HCT116 (cell line): ENCODE measurements around the gene HDLBP. TPM values are rescaled to one million over a fixed set of nuclear protein-coding genes. Genes with fewer than 3 reads are reported as not detected.

Experiments used
- ATAC-seq: fragments of 200-7000 bp; cut with Tn5 transposase; 2 replicates; pipeline ENCODE4 v1.9.1; 2020; ENCODE audit warnings: mild to moderate bottlenecking, moderate library complexity
- BruUV-seq: library from RNA; stranded (reverse); fragments of 400-500 nt; replicated peaks from 2 replicates; lab custom pipeline; 2021; lab: Mats Ljungman, UMichigan
- CTCF ChIA-PET: fragments of 300-600 bp; sonication (Branson Sonifier 250); formaldehyde crosslinking; loops from one replicate; lab custom pipeline; 2021; ENCODE audit warnings: antibody characterized with exemption; lab: Charles Lee
- POLR2A ChIA-PET: fragments of 300-600, 350-600 bp; sonication (Branson Sonifier 250); formaldehyde crosslinking; loops from one replicate; lab custom pipeline; 2021; ENCODE audit warnings: antibody characterized with exemption; lab: Charles Lee
- RAD21 ChIA-PET, 2 experiments: fragments of 300-600 bp; sonication (Branson Sonifier 250); formaldehyde crosslinking; loops; one replicate each; lab custom pipeline; 2023; ENCODE audit warnings: low total read pairs in 2 of 2; ENCODE audit not compliant: uncharacterized antibody in 2 of 2, unreplicated experiment in 2 of 2, low non-redundant PET in 1 of 2; lab: Charles Lee
- DNase-seq: peaks from one replicate; pipeline ENCODE4 v3.0.0-alpha.2; 2010; ENCODE audit warnings: low read depth, low spot score
- H2AFZ ChIP-seq: fragments of 200-600 bp; shearing (Covaris generic), sonication (generic); 2 replicates; pipeline ENCODE4 v1.6.1; 2017; ENCODE audit warnings: low read depth, mixed run types, mixed read lengths, antibody characterized with exemption, low read length; ENCODE audit not compliant: poor library complexity, severe bottlenecking
- H3K27ac ChIP-seq: 2 replicates; pipeline ENCODE4 v1.5.1; 2012; ENCODE audit warnings: low read depth, low read length
- H3K27me3 ChIP-seq: fragments of 200-600 bp; sonication (generic); 2 replicates; pipeline ENCODE4 v1.6.1; 2016; ENCODE audit warnings: mixed run types, low read length, mixed read lengths; ENCODE audit not compliant: insufficient read depth
- H3K36me3 ChIP-seq, 2 experiments: fragments of 200-500 bp in 1 of 2; fragments of 200-600 bp in 1 of 2; sonication (Bioruptor generic) in 1 of 2; sonication (generic) in 1 of 2; 2 replicates each; pipeline versions ENCODE4 v1.5.1 to v1.6.1; 2014 to 2016; ENCODE audit warnings: low read length in 2 of 2, inconsistent platforms in 1 of 2, mixed read lengths in 1 of 2, mixed run types in 1 of 2; ENCODE audit not compliant: insufficient read depth in 2 of 2, control insufficient read depth in 1 of 2
- H3K4me1 ChIP-seq, 2 experiments: fragments of 200-600 bp in 1 of 2; sonication (generic) in 1 of 2; 2 replicates each; pipeline versions ENCODE4 v1.5.1 to v1.6.1; 2012 to 2017; ENCODE audit warnings: low read length in 2 of 2, inconsistent platforms in 1 of 2, mild to moderate bottlenecking in 1 of 2, mixed read lengths in 1 of 2, mixed run types in 1 of 2, moderate library complexity in 1 of 2; ENCODE audit not compliant: insufficient read depth in 2 of 2, control insufficient read depth in 1 of 2
- H3K4me2 ChIP-seq: fragments of 200-600 bp; sonication (generic); 2 replicates; pipeline ENCODE4 v1.6.1; 2017; ENCODE audit warnings: mixed run types, low read length, mixed read lengths
- H3K4me3 ChIP-seq, 2 experiments: fragments of 200-600 bp in 1 of 2; sonication (generic) in 1 of 2; replicated peaks in 1 of 2; 2 replicates each; pipeline ENCODE4 v1.5.1; 2011 to 2016; ENCODE audit warnings: low read length in 2 of 2, control low read depth in 1 of 2, low read depth in 1 of 2, mild to moderate bottlenecking in 1 of 2, mixed read lengths in 1 of 2, mixed run types in 1 of 2
- H3K79me2 ChIP-seq: fragments of 200-600 bp; sonication (generic); 2 replicates; pipeline ENCODE4 v1.6.1; 2017; ENCODE audit warnings: mild to moderate bottlenecking, mixed run types, low read length, moderate library complexity, mixed read lengths; ENCODE audit not compliant: insufficient read depth
- H3K9ac ChIP-seq: fragments of 200-600 bp; sonication (generic); 2 replicates; pipeline ENCODE4 v1.6.1; 2016; ENCODE audit warnings: low read length, mixed read lengths
- H3K9me2 ChIP-seq: fragments of 200-600 bp; sonication (generic), shearing (Covaris generic); 2 replicates; pipeline ENCODE4 v1.6.1; 2017; ENCODE audit warnings: mixed run types, mild to moderate bottlenecking, moderate library complexity; ENCODE audit not compliant: insufficient read depth
- H3K9me3 ChIP-seq, 2 experiments: fragments of 200-500 bp in 1 of 2; fragments of 200-600 bp in 1 of 2; sonication (Bioruptor generic) in 1 of 2; sonication (generic) in 1 of 2; 2 replicates each; pipeline ENCODE4 v1.6.1; 2014 to 2017; ENCODE audit warnings: low read length in 2 of 2, mixed read lengths in 2 of 2, inconsistent platforms in 1 of 2, low read depth in 1 of 2, mild to moderate bottlenecking in 1 of 2, mixed run types in 1 of 2, moderate library complexity in 1 of 2; ENCODE audit not compliant: control insufficient read depth in 1 of 2, insufficient read depth in 1 of 2
- H4K20me1 ChIP-seq: fragments of 200-600 bp; sonication (generic), shearing (Covaris generic); 2 replicates; pipeline ENCODE4 v1.6.1; 2017; ENCODE audit warnings: mixed run types, mild to moderate bottlenecking, moderate library complexity; ENCODE audit not compliant: insufficient read depth
- CEBPB ChIP-seq: IDR thresholded peaks from 2 replicates; pipeline ENCODE4 v1.6.1; 2012; ENCODE audit warnings: low read depth
- EGR1 ChIP-seq: IDR thresholded peaks from 2 replicates; pipeline ENCODE4 v1.6.1; 2012; ENCODE audit warnings: low read depth
- RAD21 ChIP-seq: IDR thresholded peaks from 2 replicates; pipeline ENCODE4 v1.6.1; 2012; ENCODE audit warnings: low read depth, mild to moderate bottlenecking
- SIN3A ChIP-seq: IDR thresholded peaks from 2 replicates; pipeline ENCODE4 v1.6.1; 2012; ENCODE audit warnings: low read depth
- SP1 ChIP-seq: IDR thresholded peaks from 2 replicates; pipeline ENCODE4 v1.6.1; 2012; ENCODE audit warnings: low read depth
- SRF ChIP-seq: IDR thresholded peaks from 2 replicates; pipeline ENCODE4 v1.6.1; 2012; ENCODE audit warnings: low read depth
- TCF7L2 ChIP-seq: IDR thresholded peaks from 2 replicates; pipeline ENCODE4 v1.7.0; 2011; ENCODE audit warnings: borderline replicate concordance, inconsistent platforms; ENCODE audit not compliant: insufficient read depth, insufficient read length; ENCODE audit errors: extremely low read depth
- YY1 ChIP-seq: IDR thresholded peaks from 2 replicates; pipeline ENCODE4 v1.6.1; 2011; ENCODE audit warnings: low read length, low read depth, moderate library complexity, mild to moderate bottlenecking; ENCODE audit not compliant: insufficient replicate concordance; ENCODE audit errors: extremely low read depth
- ZNF274 ChIP-seq: fragments of 200-500 bp; sonication (Bioruptor generic); IDR thresholded peaks from 2 replicates; pipeline ENCODE4 v1.6.1; 2014; ENCODE audit warnings: mild to moderate bottlenecking, low read depth, low read length, inconsistent platforms
- intact Hi-C: fragments of 100-400 bp; cut with micrococcal nuclease; formaldehyde crosslinking; loops from 2 replicates; pipeline ENCODE4 v1.10.0; 2022
- total RNA-seq: library from RNA; stranded (reverse); gene quantifications from one replicate; pipeline ENCODE4 v1.2.1, GENCODE V29; 2021; ENCODE audit not compliant: unreplicated experiment
- TF ChIP-seq, protein P1 (sequence below), 3 experiments: fragments of 200-600 bp in 1 of 3; sonication (generic) in 1 of 3; IDR thresholded peaks in 2 of 3; conservative IDR thresholded peaks in 1 of 3; 2 replicates each; pipeline ENCODE4 v1.5.1; 2012 to 2017; ENCODE audit warnings: low read depth in 2 of 3, low read length in 2 of 3, antibody characterized with exemption in 1 of 3, borderline replicate concordance in 1 of 3, control low read depth in 1 of 3, mild to moderate bottlenecking in 1 of 3, mixed read lengths in 1 of 3, mixed run types in 1 of 3, moderate library complexity in 1 of 3; ENCODE audit not compliant: insufficient read depth in 1 of 3
- TF ChIP-seq, protein P2 (sequence below): IDR thresholded peaks from 2 replicates; pipeline ENCODE4 v1.6.1; 2012

The HDLBP gene
- total RNA-seq, 1 experiment from 2014 or later, result 462 TPM

DNA sequence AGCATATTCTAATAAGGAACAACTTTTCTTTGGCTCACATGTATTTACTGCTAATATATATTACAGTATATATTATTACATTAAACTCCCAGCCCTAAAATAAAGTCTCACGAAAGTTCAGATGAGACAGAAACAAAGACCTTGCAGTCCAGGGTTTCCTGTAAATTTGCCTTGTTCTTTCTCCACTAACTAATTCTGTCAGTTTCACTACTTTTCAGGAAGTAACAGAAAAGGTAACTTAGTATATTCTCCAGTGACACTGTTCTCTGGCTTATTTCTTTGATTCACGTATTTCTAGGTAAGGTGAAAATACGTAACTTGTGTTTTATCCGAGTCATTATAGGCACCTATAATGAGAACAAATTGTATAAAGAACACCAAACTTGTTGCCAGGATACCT, 35.2 kb downstream of the HDLBP start:
- H4K20me1 ChIP-seq, result peaks cover 22% of the 10 kb centered on the region; the same call in 1 of the 2 replicates
- ATAC-seq, result no peak
- no peak overlapping the region for H3K27ac ChIP-seq
- intact Hi-C loops, result no loop called here
- TF ChIP-seq, protein P1, sequence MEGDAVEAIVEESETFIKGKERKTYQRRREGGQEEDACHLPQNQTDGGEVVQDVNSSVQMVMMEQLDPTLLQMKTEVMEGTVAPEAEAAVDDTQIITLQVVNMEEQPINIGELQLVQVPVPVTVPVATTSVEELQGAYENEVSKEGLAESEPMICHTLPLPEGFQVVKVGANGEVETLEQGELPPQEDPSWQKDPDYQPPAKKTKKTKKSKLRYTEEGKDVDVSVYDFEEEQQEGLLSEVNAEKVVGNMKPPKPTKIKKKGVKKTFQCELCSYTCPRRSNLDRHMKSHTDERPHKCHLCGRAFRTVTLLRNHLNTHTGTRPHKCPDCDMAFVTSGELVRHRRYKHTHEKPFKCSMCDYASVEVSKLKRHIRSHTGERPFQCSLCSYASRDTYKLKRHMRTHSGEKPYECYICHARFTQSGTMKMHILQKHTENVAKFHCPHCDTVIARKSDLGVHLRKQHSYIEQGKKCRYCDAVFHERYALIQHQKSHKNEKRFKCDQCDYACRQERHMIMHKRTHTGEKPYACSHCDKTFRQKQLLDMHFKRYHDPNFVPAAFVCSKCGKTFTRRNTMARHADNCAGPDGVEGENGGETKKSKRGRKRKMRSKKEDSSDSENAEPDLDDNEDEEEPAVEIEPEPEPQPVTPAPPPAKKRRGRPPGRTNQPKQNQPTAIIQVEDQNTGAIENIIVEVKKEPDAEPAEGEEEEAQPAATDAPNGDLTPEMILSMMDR (IDR thresholded peaks at IDR 0.05 in 2 of 3, conservative IDR thresholded peaks at IDR 0.05 in 1 of 3; ENCODE audit: borderline replicate concordance in 1 of 3, insufficient read depth in 1 of 3, low read depth in 2 of 3, low read length in 2 of 3), result no peak
- TF ChIP-seq EGR1, result no peak
- H3K36me3 ChIP-seq, result 0 out of 4 replicates have a peak, but pooled peaks cover 0 to 8% of the 10 kb centered on the region in 2 experiments
- CTCF ChIA-PET, result no interaction called here
- H3K4me2 ChIP-seq, result no peak overlapping the region
- H3K79me2 ChIP-seq, result peaks cover 98% of the 10 kb centered on the region
- H3K9ac ChIP-seq, result no peak overlapping the region
- BruUV-seq, result no TSS peak
- H3K4me1 ChIP-seq, result peaks cover 0 to 12% of the 10 kb centered on the region in 2 experiments; a peak in 2 of 4 replicates
- DNase-seq, result no peak
- no peak overlapping the region for H2AFZ ChIP-seq
- H3K4me3 ChIP-seq, result no peak overlapping the region
- 0 out of 4 replicates have a peak, but pooled peaks cover 0 to 3% of the 10 kb centered on the region in 2 experiments for H3K9me3 ChIP-seq
- RAD21 ChIA-PET, result no interaction called here
- H3K27me3 ChIP-seq, result no peaks in the 10 kb centered on the region
- H3K9me2 ChIP-seq, result no peaks in the 10 kb centered on the region
- POLR2A ChIA-PET, result no interaction called here

DNA sequence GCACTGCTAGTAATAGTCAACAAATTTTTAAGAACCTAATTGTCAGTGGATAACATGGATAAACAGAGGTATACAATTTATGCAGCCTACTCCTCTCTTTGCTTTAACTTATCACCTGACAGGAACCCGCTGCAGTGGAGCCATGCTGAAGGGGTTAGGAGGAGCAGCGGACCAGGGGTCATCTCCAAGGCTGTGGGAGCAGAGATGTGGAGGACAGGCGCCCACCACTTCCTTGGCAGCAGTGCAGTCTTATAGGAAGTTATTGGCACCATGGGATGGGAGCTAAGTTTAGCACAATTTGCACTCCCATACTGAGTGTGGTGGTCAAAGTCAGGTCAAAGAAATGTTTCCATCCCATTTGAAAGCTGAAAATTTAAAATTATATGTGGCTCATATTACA, 35.6 kb downstream of the HDLBP start:
- 0 out of 4 replicates have a peak, but pooled peaks cover 0 to 3% of the 10 kb centered on the region in 2 experiments for H3K9me3 ChIP-seq
- no peak overlapping the region for H3K4me2 ChIP-seq
- no peaks in the 10 kb centered on the region for H3K9me2 ChIP-seq
- ChIA-PET RAD21 (no interaction called here), CTCF (no interaction called here), POLR2A (no interaction called here)
- H3K9ac ChIP-seq, result no peak overlapping the region
- peaks cover under 1 to 12% of the 10 kb centered on the region in 2 experiments; a peak in 3 of 4 replicates for H3K4me1 ChIP-seq
- peaks cover 22% of the 10 kb centered on the region; the same call in 1 of the 2 replicates for H4K20me1 ChIP-seq
- H3K4me3 ChIP-seq, result no peak overlapping the region
- no peaks in the 10 kb centered on the region for H3K27me3 ChIP-seq
- ATAC-seq (no peak), DNase-seq (no peak)
- no peak overlapping the region for H2AFZ ChIP-seq
- H3K79me2 ChIP-seq, result peaks cover 98% of the 10 kb centered on the region
- intact Hi-C loops, result no loop called here
- 0 out of 4 replicates have a peak, but pooled peaks cover 0 to 4% of the 10 kb centered on the region in 2 experiments for H3K36me3 ChIP-seq
- no TSS peak for BruUV-seq
- H3K27ac ChIP-seq, result no peak overlapping the region
- TF ChIP-seq RAD21 (no peak), EGR1 (no peak), YY1 (no peak), SP1 (no peak), CEBPB (no peak), SRF (no peak), SIN3A (no peak), TCF7L2 (no peak), ZNF274 (no peak)
- TF ChIP-seq, protein P2, sequence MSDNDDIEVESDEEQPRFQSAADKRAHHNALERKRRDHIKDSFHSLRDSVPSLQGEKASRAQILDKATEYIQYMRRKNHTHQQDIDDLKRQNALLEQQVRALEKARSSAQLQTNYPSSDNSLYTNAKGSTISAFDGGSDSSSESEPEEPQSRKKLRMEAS, result no peak
- TF ChIP-seq, protein P1 (IDR thresholded peaks at IDR 0.05 in 2 of 3, conservative IDR thresholded peaks at IDR 0.05 in 1 of 3; ENCODE audit: borderline replicate concordance in 1 of 3, insufficient read depth in 1 of 3, low read depth in 2 of 3, low read length in 2 of 3), result no peak
